HG03175 (cell line): ENCODE measurements around the gene PYGO2.
A peak's percentile ranks its signal among the peaks of the same experiment; 100 is the strongest.

ENCODE experiments used
- ATAC-seq: cut with Tn5 transposase; IDR thresholded peaks from one replicate; pipeline ENCODE4 v1.9.1; 2021; ENCODE audit warnings: mild to moderate bottlenecking, moderate library complexity; ENCODE audit not compliant: unreplicated experiment

PYGO2 gene

GRCh38 chr1:154945160-154945961 is 16.2 kb downstream of the PYGO2 start:
- ATAC-seq = no peak

DNA sequence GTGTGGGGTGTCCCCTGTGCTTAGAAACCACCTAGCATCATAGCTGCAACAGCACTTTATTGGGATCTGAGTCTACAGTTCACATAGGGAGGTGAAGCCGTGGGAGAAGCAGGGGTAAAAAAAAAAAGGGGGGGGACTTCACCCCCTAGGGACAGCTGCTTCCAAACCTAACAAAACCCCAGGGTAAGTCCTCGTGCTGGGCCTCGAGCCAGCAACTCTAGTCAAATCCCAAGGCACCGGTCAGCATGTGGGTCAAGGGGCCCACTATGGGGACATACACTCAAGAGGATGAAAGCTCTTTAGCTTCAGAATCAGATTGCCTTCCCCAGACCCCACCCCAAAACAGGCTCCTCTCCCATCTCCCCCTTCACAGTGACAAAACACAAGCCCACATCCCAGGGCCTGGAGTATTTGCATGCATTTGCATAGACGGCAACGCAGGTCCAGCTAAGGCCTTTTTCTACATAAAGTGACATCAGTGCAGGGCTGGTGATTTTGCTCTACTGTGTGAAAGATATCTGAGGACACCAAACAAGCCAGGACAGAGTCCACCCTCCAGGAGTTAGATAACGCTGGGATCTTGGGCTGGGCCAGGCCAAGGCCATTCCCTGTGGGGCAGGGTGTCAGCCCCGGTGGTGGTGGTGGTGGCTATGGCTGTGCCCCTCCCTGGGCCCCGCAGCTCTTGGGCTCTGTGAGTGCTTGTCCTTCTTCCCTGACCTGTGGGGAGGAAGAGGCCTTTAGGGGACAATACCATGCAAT is 17.0 kb downstream of the PYGO2 start:
- ATAC-seq = no peak

- no peak for ATAC-seq
These were observed 17.8 kb downstream of the PYGO2 start for GRCh38 chr1:154943649-154944400.

GRCh38 chr1:154941333-154942013 is 20.1 kb downstream of the PYGO2 start:
- ATAC-seq = no peak

DNA sequence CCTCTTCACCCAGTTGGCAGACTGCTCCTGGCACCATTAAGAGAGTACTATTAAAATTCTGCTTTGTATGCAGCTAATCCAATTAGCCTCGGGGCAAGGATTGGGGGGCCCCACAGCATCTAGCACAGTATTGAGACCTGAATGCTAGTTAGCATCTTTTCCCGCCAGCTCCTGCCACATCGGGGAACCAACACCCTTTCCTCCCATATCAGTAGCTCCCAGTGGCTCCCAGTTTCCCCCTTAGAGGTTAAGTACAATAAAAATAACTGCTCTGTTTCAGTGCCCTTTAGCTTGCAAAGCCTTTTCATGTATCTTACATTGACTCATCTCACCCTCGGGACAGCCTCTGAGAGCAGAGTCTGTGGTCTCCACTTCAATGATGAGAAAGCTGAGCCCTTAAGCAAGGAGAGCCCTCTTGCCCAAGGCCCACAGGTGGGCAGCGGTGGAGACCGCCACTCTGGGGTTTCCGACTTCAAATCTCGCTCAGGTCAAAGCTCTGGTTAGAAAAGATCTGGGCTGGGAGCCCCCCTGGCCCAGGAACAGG is 20.9 kb downstream of the PYGO2 start:
- no peak for ATAC-seq

DNA sequence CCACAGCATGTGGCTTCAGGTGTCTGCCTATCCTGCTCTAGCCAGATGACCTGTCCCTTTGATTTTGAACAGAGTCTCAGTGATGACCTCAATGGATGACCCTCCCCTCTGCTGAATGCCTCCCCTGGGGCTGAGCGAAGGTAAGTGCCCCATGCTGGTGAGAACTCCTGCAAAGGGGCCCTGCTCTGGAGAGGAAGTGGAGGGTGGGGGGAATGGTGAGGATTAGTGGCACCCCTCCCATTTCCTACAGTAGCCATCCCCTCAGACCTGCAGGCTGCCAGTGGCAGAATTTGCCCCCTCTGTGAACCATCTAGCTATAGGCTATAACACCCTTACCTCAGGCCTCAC is 21.4 kb downstream of the PYGO2 start:
- ATAC-seq = no peak

GRCh38 chr1:154938604-154939399 is 22.8 kb downstream of the PYGO2 start:
- no peak for ATAC-seq

DNA sequence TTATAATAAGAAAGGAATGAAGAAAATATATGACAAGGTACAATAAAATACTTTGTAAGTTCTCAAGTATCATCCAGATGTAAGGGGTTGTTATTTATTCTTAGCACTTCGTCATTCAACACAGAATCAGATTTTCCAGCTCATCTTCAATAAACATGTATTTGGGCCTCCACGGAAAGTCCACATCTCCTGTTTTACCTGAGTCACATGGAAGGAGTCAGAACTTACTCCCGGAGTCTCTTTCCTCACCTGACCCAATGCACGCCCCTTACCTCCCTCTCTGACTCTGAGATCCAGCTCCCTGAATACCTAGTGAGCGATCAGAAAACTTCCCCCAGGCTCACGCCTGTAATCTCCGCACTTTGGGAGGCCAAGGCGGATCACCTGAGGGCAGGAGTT is 23.6 kb downstream of the PYGO2 start:
- ATAC-seq = no peak

DNA sequence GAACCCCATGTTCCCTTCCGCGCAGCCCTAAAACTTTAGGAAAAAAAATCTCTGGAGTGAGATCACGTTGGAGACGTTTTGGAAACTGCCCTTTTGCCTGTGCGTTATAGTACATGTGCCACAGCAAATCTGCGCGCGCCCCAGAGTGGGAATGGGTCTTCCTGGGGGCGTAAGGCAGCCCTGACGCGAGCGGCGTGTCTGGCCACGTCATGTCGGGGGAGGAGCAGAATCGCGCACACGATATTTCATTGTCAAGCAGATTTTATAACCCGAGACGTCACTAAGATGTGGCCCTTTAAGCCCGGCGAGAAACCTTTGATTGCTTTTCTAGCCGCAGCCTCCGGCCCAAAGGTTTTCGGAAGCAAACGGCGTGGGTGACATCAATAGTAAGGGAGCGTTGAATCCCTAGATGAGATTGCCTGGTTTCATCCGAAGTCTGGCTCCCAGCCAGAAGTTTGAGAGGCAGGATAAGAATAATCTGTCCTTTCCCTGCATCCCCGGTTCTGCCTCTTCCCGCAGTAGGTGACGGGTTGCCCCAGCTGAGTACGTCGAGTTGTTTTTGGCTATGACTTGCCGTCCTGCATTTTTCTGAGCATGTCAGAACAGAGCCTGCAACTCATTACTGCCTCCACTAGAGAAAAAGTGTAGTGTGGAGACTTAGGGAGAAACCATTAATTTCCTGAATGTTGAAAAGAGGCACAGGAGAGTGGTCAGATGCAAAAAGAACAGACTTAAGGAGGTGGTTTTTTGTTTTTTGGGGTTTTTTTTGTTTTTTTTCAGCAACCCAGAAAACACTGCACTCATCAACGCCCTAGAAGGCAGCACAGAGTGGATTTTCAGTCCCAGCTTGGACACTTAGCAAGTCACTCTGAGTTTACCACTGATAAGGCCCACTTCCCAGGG is 24.2 kb downstream of the PYGO2 start:
- ATAC-seq = peak; percentile 65

DNA sequence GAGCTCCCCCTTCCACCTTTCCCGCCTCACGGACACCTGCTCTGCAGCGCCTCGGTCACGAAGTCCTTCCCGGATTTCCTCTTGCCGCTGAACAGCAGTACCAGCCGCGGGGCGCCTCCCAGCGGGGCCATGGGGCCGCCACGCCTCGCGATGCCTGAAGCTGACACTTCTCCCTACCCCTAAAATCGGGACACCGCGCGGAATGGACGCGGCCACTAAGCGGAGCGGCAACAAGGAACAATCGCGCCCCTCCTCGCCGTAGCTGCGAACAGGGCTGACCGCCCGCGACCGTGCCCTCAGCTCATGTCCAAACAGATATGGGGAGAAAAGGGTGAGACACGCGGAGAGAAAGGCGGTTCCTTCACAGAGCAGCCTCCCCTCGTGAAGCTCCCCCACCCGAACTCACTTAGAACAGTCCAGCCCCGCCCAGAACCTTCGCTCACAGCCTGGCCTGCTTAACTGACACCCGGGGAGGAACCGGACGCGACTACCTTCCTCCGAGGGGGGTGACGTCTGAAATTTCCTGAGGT is 25.0 kb downstream of the PYGO2 start, which contains the start of gene PMVK:
PMVK (minus strand) TSS at position 165 of the 530 bp plus-strand sequence; CDS start at position 131, 34 bp downstream.
- ATAC-seq = peak; percentile 82

DNA sequence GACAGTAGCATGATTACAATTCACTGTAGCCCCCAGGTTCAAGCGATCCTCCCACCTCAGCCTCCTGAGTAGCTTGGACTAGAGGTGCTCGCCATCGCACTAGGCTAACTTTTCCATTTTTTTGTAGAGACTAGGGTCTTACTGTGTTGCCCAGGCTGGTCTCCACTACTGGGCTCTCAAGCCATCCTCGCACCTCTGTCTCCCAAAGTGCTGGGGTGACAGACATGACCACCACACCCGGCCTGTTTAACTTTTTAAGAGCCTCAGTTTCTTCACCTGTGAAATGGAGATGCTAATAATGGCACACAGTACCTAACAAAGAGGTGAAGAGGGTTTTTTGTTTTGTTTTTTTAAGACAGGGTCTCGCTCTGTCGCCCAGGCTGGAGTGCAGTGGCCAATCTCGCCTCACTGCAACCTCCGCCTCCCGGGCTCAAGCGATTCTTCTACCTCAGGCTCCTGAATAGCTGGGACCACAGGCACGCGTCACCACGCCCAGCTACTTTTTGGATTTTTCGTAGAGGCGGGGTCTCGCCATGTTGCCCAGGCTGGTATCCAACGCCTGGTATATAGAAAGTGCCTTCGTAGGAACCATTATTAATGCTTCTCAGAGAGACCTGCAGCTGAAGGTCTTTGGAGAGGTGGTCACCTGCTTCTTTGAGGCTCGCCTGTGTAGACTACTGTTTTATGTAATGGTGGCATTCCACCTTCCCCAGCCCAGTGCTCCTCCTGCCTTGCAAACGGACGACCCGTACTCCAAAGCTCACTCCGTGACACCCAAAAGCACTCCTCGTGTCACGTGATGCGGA is 25.6 kb downstream of the PYGO2 start:
- ATAC-seq = no peak

GRCh38 chr1:154934358-154934948 is 27.1 kb downstream of the PYGO2 start:
- no peak for ATAC-seq

- ATAC-seq = no peak
These were observed 29.6 kb downstream of the PYGO2 start for GRCh38 chr1:154931940-154932487.

DNA sequence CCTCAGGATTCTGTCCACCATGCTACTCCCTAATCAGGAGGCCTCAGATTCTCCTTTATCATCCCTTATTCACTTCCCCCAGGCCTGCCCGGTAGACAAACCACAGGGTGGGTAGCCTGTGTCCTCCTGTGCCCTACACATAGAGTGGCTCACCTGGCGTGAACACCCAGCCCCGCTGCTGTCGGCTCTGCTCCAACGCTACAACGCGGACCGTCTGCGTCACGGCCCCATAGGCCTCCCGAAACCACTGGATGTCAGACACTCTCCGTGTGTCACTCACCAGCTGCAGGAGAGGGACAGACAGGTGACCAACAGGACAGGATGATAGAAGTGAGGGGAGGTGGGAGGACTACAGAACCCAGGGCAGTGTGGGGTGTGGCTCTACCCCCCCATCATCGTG is 35.4 kb downstream of the PYGO2 start:
- ATAC-seq = no peak

DNA sequence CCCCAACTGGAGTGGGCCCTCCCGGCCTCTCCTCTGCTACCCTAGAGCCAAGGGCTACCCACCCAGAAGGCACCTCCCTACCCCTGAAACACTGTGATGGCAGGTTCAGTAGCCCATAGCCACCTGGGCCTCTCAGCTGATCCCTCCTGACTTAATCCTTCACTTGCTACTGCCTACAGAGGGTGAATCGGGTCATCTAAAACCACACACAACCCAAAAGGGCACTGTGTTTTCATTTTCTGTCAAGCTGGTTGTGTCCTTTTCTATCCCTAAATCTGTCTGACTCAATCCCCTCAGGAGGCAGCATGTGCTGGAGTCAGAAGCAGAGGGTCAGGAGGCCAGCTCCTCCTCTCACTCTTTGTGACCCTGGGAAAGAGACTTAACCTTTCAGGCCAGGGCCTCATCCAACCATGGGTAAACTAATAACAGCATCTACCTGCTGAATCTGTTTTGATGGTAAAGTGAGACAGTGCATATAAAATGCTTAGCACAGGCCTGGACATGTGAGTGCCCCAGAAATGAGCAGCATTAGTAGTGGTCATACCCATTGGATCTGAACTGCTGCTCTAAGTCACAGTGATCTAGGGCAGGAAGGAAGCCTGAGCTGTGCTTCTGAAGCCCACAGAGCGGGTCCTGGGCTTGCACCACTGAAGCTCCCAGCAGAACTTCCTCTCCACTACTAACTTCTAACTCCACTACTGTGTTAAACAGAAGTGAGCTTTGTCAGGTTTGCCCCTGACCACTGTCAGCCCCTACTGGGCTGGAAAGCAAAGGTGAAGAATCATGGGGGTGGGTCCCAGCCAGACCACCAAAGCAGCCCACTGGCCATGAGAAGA is 36.0 kb downstream of the PYGO2 start:
- no peak for ATAC-seq

DNA sequence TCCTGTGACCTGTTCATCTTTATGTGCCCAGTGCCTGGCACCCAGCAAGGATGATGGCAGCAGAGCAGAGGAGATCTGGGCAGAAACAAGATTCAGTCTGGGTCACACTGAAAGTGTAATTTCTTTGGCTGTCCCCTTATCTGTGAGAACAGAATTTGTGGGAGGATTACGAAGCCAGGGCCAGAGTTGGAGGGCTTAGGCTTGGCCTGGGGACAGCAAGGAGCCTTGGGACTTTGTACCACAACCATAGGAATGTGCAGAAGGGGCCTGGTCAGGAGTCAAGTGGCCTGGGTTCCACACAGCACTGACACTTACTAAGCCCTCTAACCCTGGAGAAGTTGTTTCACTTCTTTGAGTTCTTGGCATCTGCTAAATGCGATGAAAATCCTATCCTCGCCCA is 37.9 kb downstream of the PYGO2 start:
- ATAC-seq = no peak
